ENCODE results near the gene SERPINH1.

DNA sequence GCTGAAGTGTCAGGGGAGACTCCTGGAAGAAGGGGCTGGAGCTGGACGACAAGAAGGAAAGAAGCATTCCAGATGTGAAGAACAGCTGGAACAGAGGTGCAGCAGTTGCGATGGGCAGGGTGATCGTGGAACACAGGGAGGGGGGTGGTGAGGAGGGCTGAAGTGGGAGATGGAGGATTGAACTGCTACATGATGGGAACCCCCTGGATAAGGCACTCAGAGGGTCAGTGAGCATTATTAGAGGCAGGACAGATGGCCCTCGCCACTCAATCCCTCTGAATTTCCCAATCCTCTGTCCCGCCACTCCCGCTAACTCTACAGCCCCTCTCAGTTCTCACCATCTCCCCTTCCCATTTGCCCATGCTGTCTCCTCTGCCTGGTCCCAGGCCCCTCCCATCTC is 14.0 kb downstream of the SERPINH1 start:
- TF ChIP-seq, protein P1, sequence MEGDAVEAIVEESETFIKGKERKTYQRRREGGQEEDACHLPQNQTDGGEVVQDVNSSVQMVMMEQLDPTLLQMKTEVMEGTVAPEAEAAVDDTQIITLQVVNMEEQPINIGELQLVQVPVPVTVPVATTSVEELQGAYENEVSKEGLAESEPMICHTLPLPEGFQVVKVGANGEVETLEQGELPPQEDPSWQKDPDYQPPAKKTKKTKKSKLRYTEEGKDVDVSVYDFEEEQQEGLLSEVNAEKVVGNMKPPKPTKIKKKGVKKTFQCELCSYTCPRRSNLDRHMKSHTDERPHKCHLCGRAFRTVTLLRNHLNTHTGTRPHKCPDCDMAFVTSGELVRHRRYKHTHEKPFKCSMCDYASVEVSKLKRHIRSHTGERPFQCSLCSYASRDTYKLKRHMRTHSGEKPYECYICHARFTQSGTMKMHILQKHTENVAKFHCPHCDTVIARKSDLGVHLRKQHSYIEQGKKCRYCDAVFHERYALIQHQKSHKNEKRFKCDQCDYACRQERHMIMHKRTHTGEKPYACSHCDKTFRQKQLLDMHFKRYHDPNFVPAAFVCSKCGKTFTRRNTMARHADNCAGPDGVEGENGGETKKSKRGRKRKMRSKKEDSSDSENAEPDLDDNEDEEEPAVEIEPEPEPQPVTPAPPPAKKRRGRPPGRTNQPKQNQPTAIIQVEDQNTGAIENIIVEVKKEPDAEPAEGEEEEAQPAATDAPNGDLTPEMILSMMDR (IDR thresholded peaks at IDR 0.05) = no peak
- TF ChIP-seq, protein P2, sequence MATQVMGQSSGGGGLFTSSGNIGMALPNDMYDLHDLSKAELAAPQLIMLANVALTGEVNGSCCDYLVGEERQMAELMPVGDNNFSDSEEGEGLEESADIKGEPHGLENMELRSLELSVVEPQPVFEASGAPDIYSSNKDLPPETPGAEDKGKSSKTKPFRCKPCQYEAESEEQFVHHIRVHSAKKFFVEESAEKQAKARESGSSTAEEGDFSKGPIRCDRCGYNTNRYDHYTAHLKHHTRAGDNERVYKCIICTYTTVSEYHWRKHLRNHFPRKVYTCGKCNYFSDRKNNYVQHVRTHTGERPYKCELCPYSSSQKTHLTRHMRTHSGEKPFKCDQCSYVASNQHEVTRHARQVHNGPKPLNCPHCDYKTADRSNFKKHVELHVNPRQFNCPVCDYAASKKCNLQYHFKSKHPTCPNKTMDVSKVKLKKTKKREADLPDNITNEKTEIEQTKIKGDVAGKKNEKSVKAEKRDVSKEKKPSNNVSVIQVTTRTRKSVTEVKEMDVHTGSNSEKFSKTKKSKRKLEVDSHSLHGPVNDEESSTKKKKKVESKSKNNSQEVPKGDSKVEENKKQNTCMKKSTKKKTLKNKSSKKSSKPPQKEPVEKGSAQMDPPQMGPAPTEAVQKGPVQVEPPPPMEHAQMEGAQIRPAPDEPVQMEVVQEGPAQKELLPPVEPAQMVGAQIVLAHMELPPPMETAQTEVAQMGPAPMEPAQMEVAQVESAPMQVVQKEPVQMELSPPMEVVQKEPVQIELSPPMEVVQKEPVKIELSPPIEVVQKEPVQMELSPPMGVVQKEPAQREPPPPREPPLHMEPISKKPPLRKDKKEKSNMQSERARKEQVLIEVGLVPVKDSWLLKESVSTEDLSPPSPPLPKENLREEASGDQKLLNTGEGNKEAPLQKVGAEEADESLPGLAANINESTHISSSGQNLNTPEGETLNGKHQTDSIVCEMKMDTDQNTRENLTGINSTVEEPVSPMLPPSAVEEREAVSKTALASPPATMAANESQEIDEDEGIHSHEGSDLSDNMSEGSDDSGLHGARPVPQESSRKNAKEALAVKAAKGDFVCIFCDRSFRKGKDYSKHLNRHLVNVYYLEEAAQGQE (IDR thresholded peaks at IDR 0.05; ENCODE audit: insufficient read depth in 1 of 2, low read depth in 2 of 2, low read length in 1 of 2) = no peak
- TF ChIP-seq SIN3A (IDR thresholded peaks at IDR 0.05; ENCODE audit: borderline replicate concordance, insufficient read depth, low read depth, low read length) (no peak), POLR2AphosphoS5 (IDR thresholded peaks at IDR 0.05; ENCODE audit: low read depth, low read length) (no peak), TCF7L2 (IDR thresholded peaks at IDR 0.05; ENCODE audit: low read depth, low read length) (no peak)
